ENCODE results near the gene CST1. TPM values are rescaled to one million over a fixed set of nuclear protein-coding genes. Genes with fewer than 3 reads are reported as not detected.

Gene CST1
- total and polyA plus RNA-seq, 4 donors = not detected

- DNase-seq (ENCODE audit: low spot score) = no peak
- no peak for TF ChIP-seq GABPA (IDR thresholded peaks at IDR 0.05 in 1 of 2, conservative IDR thresholded peaks at IDR 0.05 in 1 of 2)
- no peak for TF ChIP-seq RAD21 (IDR thresholded peaks at IDR 0.05)
- TF ChIP-seq MAX (IDR thresholded peaks at IDR 0.05) = no peak
- no peak for TF ChIP-seq EGR1 (IDR thresholded peaks at IDR 0.05; ENCODE audit: low read depth in 2 of 2)
- no peak for TF ChIP-seq ATF3 (IDR thresholded peaks at IDR 0.05)
- TF ChIP-seq NR2F2 (IDR thresholded peaks at IDR 0.05) = no peak
- no peak for TF ChIP-seq FOXA2 (IDR thresholded peaks at IDR 0.05)
- TF ChIP-seq REST (IDR thresholded peaks at IDR 0.05) = no peak
- TF ChIP-seq RXRA (IDR thresholded peaks at IDR 0.05) = no peak
- TF ChIP-seq JUND (IDR thresholded peaks at IDR 0.05) = no peak
- TF ChIP-seq ZBTB33 (IDR thresholded peaks at IDR 0.05) = no peak
- Histone ChIP-seq H3K4me3 (ENCODE audit: low read depth in 1 of 3, low read length in 3 of 3) (no peak overlapping the region), H3K4me1 (ENCODE audit: control insufficient read depth in 4 of 4, insufficient read depth in 4 of 4, low read length in 3 of 4) (no peaks in the 10 kb centered on the region), H3K9me3 (ENCODE audit: control insufficient read depth in 4 of 4, low read length in 3 of 4) (peaks cover 0 to 1% (median 0%) of the 10 kb centered on the region in 4 donors), H3K36me3 (ENCODE audit: control insufficient read depth in 4 of 4, insufficient read depth in 3 of 4, low read depth in 1 of 4, low read length in 3 of 4) (no peaks in the 10 kb centered on the region), H3K9ac (ENCODE audit: low read depth in 1 of 2, low read length in 2 of 2) (no peak overlapping the region), H3K27ac (ENCODE audit: low read depth in 1 of 2, low read length in 2 of 2) (no peak overlapping the region), H3K27me3 (ENCODE audit: control insufficient read depth in 4 of 4, insufficient read depth in 4 of 4, low read length in 3 of 4) (no peaks in the 10 kb centered on the region)
- 56% methylated on average over 7 of the region's 7 CpGs for WGBS
Observed at GRCh38 chr20:23794841-23795240, 44.1 kb upstream of the CST1 start.

- Histone ChIP-seq H3K4me3 (ENCODE audit: low read depth in 1 of 3, low read length in 3 of 3) (no peak overlapping the region), H3K4me1 (ENCODE audit: control insufficient read depth in 4 of 4, insufficient read depth in 4 of 4, low read length in 3 of 4) (no peaks in the 10 kb centered on the region), H3K27ac (ENCODE audit: low read depth in 1 of 2, low read length in 2 of 2) (no peak overlapping the region), H3K27me3 (ENCODE audit: control insufficient read depth in 4 of 4, insufficient read depth in 4 of 4, low read length in 3 of 4) (no peaks in the 10 kb centered on the region), H3K9me3 (ENCODE audit: control insufficient read depth in 4 of 4, low read length in 3 of 4) (peaks cover 0 to 1% (median 0%) of the 10 kb centered on the region in 4 donors), H3K9ac (ENCODE audit: low read depth in 1 of 2, low read length in 2 of 2) (no peak overlapping the region), H3K36me3 (ENCODE audit: control insufficient read depth in 4 of 4, insufficient read depth in 3 of 4, low read depth in 1 of 4, low read length in 3 of 4) (no peaks in the 10 kb centered on the region)
- TF ChIP-seq HNF4G (IDR thresholded peaks at IDR 0.05) = no peak
- no peak for TF ChIP-seq ATF3 (IDR thresholded peaks at IDR 0.05)
- TF ChIP-seq RAD21 (IDR thresholded peaks at IDR 0.05) = no peak
- WGBS = 89% methylated on average over 7 of the region's 7 CpGs
- DNase-seq (ENCODE audit: low spot score) = no peak
Observed at GRCh38 chr20:23794065-23794464, 43.3 kb upstream of the CST1 start.

GRCh38 chr20:23783447-23783846 lies 32.7 kb upstream of the CST1 start:
- Histone ChIP-seq H3K4me1 (ENCODE audit: control insufficient read depth in 4 of 4, insufficient read depth in 4 of 4, low read length in 3 of 4) (no peaks in the 10 kb centered on the region), H3K27ac (ENCODE audit: low read depth in 1 of 2, low read length in 2 of 2) (no peak overlapping the region), H3K9ac (ENCODE audit: low read depth in 1 of 2, low read length in 2 of 2) (no peak overlapping the region), H3K4me3 (ENCODE audit: low read depth in 1 of 3, low read length in 3 of 3) (no peak overlapping the region), H3K27me3 (ENCODE audit: control insufficient read depth in 4 of 4, insufficient read depth in 4 of 4, low read length in 3 of 4) (peaks cover 0 to 3% (median 1%) of the 10 kb centered on the region in 4 donors), H3K9me3 (ENCODE audit: control insufficient read depth in 4 of 4, low read length in 3 of 4) (no peaks in the 10 kb centered on the region), H3K36me3 (ENCODE audit: control insufficient read depth in 4 of 4, insufficient read depth in 3 of 4, low read depth in 1 of 4, low read length in 3 of 4) (no peaks in the 10 kb centered on the region)
- 91% methylated on average over 1 of the region's 1 CpG for WGBS
- no peak for DNase-seq (ENCODE audit: low spot score)
- TF ChIP-seq FOXA2 (IDR thresholded peaks at IDR 0.05) (no peak), EGR1 (IDR thresholded peaks at IDR 0.05; ENCODE audit: low read depth in 2 of 2) (no peak), HNF4A (conservative IDR thresholded peaks at IDR 0.05) (no peak), NR2F2 (IDR thresholded peaks at IDR 0.05) (no peak), ATF3 (IDR thresholded peaks at IDR 0.05) (no peak), TAF1 (conservative IDR thresholded peaks at IDR 0.05) (no peak), MAX (IDR thresholded peaks at IDR 0.05) (no peak), CTCF (IDR thresholded peaks at IDR 0.05; ENCODE audit: low read depth, low read length, missing input control) (no peak)

Measured in liver (tissue), 9 donors.